Epithelial cell of proximal tubule (primary cell): ENCODE measurements around the gene ILRUN. TPM values are rescaled to one million over a fixed set of nuclear protein-coding genes. Genes with fewer than 3 reads are reported as not detected.
"Not testable (repeated sequence)": the region's sequence is repeated elsewhere in the genome, so short reads cannot be mapped to it uniquely, and the experiment has no call there.

Experiments used
- DNase-seq: peaks from one replicate; pipeline ENCODE4 v3.0.0-alpha.2; 2011; ENCODE audit warnings: low read depth
- H3K4me3 ChIP-seq: 2 replicates; pipeline ENCODE4 v1.5.1; 2011; ENCODE audit warnings: low read depth, mild to moderate bottlenecking, low read length
- total RNA-seq: library from RNA; depleted of rRNA; stranded (reverse); fragments of >200 nt; gene quantifications from 2 replicates; pipeline ENCODE4 v1.2.3, GENCODE V29; 2015
- TF ChIP-seq, protein P1 (sequence below): conservative IDR thresholded peaks from 2 replicates; pipeline ENCODE4 v1.5.1; 2012; ENCODE audit warnings: low read depth, mild to moderate bottlenecking, low read length

Gene ILRUN
- total RNA-seq, 1 donor from 2014 or later, result 22.0 TPM

DNA sequence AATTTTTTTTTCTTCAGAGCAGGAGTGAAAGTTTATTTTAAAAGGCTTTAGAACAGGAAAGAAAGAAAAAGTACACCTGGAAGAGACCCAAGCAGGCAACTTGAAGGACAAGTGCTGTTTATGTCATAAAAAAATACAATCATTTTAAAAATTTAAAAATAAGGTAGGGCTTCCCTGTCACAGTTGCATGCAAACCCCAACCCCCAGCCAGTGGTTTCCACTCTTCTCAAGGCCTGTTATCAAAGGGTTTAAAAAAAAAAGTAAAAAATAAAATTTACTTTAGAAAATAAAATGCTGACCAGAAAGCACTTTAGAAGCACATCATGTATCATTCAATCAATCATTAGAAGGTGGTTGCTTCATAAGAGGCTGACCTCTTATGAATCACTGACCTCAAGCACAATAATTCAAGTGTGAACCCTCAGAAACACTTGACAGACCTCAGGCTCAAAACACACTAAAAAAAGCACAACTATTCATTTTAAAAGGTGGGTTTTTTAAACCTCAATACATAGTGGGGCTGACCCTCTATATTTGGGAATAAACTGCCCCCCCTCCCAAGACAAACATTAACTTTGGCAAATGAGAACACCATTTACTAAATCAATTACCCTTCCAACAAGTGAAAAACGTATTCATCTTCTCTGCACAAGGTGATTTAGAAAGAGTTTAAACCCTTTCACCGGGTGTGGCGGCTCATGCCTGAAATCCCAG, 15.6 kb downstream of the ILRUN start:
- peak overlapping the region; percentile 27 for H3K4me3 ChIP-seq
- TF ChIP-seq, protein P1, sequence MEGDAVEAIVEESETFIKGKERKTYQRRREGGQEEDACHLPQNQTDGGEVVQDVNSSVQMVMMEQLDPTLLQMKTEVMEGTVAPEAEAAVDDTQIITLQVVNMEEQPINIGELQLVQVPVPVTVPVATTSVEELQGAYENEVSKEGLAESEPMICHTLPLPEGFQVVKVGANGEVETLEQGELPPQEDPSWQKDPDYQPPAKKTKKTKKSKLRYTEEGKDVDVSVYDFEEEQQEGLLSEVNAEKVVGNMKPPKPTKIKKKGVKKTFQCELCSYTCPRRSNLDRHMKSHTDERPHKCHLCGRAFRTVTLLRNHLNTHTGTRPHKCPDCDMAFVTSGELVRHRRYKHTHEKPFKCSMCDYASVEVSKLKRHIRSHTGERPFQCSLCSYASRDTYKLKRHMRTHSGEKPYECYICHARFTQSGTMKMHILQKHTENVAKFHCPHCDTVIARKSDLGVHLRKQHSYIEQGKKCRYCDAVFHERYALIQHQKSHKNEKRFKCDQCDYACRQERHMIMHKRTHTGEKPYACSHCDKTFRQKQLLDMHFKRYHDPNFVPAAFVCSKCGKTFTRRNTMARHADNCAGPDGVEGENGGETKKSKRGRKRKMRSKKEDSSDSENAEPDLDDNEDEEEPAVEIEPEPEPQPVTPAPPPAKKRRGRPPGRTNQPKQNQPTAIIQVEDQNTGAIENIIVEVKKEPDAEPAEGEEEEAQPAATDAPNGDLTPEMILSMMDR, result no peak
- peak; percentile 78 for DNase-seq

DNA sequence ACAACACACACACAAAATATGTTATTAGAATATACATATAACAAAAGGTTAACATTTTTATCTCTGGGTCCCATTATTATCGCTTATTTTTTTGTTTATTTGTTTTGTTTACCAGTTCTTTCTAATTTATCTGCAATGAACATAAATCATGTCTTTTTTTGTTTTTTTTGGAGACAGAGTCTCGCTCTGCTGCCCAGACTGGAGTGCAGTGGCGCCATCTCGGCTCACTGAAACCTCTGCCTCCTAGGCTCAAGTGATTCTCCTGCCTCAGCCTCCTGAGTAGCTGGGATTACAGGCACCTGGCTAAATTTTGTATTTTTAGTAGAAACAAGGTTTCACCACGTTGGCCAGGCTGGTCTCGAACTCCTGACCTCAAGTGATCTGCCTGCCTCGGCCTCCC, 16.3 kb downstream of the ILRUN start:
- not testable (repeated sequence) for H3K4me3 ChIP-seq, DNase-seq

DNA sequence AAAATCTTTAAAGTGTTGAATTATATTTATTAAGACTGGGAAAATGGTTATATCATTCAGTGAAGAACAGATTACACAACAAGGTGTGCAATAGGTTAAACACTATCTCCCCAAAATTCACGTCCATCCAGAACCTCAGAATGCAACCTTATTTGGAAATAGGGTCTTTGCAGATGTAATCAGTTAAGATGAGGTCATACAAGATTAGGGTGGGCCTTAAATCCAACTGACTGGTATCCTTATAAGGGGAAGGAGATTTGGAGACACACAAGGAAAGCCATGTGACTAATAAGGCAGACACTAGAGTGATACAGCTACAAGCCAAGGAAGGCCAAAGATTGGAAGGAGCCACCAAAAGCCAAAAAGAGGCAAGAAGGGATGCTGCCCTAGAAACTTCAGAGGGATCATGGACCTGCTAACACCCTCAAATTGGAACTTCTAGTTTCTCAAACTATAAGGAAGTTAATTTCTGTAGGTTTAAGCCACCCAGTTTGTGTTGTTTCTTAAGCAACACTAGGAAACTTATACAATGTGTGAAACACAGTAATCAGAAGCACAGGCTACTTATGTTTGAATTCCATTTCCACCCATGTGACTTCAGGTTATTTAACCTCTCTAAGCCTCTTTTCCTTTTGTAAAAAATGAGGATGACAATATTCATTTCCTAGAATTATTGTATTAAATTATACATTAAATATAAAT, 16.9 kb downstream of the ILRUN start:
- TF ChIP-seq, protein P1, result no peak
- DNase-seq, result no peak
- H3K4me3 ChIP-seq, result no peak overlapping the region

DNA sequence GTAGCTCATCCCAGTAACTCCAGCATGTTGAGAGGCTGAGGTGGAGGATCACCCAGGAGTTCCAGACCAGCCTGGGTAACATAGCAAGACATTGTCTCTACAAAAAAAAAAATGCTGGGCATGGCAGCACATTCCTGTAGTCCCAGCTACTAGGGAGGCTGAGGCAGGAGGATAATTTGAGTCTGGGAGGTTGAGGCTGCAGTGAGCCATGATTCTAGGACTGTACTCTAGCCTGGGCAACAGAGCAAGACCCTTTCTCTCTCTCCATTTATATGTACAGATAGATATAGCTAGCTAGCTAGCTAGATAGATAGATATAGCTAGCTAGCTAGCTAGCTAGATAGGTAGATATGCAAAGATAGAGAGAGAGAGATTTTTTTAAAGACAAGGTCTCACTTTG, 20.4 kb downstream of the ILRUN start:
- no peak overlapping the region for H3K4me3 ChIP-seq
- TF ChIP-seq, protein P1, result no peak
- no peak for DNase-seq

DNA sequence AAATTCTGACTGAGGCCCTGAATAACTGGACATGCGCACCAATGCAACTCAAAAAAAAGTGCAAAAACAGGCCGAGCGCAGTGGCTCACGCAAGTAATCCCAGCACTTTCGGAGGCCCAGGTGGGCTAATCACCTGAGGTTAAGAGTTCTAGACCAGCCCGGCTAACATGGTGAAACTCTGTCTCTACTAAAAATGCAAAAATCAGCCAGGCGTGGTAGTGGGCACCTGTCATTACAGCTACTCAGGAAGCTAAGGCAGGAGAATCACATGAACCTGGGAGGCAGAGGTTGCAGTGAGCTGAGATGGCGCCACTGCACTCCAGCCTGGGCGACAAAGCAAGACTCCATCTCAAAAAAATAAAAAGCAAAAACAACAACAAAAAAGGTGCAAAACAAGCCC, 21.6 kb downstream of the ILRUN start:
- DNase-seq, result not testable (repeated sequence)

DNA sequence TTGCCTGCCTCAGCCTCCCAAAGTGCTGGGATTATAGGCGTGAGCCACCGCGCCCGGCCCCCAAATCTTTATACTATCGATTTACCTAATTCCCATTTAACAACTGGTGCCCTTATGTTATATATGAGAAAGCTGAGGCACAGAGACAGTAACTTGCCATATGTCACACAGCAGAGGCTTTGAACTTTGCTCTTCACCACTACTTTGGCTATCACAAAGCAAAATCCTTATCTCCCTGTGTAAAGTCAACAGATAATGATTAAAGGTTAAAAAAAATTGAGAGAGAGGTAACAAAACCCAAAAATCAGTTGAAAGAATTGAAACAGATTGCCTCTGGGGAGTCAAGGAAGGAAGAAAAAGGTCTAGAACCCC, 22.3 kb downstream of the ILRUN start:
- H3K4me3 ChIP-seq, result no peak overlapping the region
- DNase-seq, result no peak
- TF ChIP-seq, protein P1, result no peak

More for the DNA sequence above, 21.6 kb downstream of the ILRUN start:
- H3K4me3 ChIP-seq, result not testable (repeated sequence)

DNA sequence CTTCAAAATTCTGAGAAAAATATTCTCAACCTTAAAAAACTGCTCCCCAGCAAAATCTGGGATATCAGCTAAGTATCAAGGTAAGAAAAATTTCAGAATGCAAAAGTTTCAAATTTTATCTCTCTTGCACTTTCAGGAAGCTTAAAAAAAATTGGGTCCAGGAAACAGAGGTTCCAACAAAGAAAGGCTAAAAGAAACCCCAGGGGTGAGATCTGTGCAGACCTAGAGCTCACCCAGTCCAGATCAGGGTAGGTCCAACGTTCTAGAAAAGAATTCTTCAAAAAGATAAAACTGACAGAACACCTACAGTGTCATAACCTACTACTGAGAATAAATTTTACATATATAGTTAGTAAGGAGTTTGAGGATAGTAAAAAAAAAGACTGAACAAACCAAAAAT, 23.5 kb downstream of the ILRUN start:
- DNase-seq, result no peak
- TF ChIP-seq, protein P1, result no peak
- no peak overlapping the region for H3K4me3 ChIP-seq

DNA sequence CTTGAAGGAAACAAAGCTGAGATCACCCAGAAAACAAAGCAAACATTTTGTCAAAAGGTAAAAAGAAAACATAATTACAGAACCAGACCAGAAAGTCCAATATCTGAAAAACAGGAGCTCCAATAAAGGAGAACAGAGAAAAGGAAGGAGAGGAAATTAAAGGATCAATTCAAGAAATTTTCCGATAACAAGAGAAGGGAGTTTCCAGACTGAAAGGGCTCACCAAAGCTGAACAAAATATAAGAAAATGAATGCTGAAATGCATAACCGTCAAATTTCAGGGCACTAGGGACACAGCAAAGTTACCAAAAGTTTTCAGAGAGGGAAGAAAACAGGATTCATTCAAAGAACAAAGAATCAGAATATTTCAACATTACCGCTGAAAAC, 23.9 kb downstream of the ILRUN start:
- no peak for DNase-seq
- no peak overlapping the region for H3K4me3 ChIP-seq
- TF ChIP-seq, protein P1, result no peak
